DMS153 treated with DMSO at 0.1 percent for 48 hours (cell line): Measurements from ENCODE around the gene GALNT1.

Experiments
- DNase-seq: peaks from one replicate; lab custom pipeline; 2025; ENCODE audit not compliant: unreplicated experiment; lab: John Stamatoyannopoulos, UW

The GALNT1 gene

GRCh38 chr18:35749701-35750100 is 168.2 kb downstream of the GALNT1 start:
- DNase-seq, result no peak

DNA sequence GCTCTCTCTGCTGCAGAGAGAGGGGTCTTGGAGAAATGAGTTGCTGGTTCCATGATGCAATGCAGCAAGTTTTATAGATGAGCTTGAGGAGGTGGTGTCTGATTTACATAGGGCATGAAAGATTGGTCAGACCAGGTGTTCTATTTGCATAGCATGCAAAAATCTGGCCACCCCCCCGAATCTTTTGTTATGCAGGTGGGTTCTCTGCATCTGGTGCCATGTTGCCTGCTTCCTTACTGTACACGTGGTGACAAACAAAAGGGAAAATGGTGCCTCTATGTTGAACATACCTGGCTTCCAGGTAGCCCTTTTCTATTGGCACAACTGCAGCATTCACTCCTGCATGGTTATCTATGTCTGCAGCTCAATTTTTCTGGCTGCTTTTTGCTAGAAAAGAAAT is 169.4 kb downstream of the GALNT1 start:
- DNase-seq, result no peak

DNA sequence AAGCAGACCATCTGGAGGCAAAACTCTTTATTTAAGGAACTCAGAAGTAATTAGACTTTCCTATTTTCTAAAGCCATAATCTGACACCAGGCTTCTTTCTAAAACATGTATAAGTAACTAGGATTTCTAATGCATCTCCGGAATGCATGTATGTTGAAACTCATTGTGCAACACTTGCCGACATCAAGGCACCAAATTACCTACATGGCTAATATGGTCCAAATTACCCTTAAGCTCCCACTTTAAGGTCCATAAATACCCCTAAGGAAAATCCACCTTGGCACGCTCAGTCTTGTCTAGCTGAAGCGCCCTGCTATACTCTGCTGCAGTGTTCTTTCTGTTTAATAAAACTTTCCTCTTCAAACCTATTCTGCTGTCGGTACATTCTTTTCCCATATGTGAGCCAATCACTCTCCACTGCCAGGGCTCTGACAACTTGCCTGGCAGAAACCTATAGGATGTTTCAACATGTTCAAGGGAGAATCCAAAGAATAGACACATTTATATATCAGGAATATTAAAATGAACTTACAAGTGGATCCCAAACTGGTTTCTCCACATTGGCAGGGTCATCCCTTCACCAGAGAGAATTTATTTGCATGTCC is 171.9 kb downstream of the GALNT1 start:
- no peak for DNase-seq

DNA sequence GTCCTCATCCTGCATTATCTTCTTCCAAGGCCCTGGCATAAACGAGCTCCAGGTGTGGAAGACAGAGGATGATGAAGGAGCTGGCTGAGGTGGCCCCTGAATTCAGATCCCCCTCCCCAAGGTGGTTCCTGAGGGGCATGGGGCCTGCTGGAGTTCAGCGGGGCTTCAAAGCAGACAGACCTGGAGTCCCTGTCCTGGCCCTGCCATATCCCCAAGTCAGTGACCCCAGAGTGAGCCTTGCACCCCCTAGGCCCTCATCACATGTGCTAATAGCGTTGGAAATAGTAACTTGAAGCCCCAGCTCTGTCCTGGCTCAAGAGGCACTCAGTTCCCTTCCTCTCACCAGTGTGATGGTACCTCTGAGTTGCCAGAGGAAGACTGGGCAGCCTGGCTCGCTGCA is 172.9 kb downstream of the GALNT1 start:
- no peak for DNase-seq

GRCh38 chr18:35755369-35755768 is 173.8 kb downstream of the GALNT1 start:
- no peak for DNase-seq

- peak; percentile 69 for DNase-seq
Measured at GRCh38 chr18:35756506-35757117, 175.1 kb downstream of the GALNT1 start.
